SU-DHL-6 (cell line): ENCODE measurements around the gene CREB5.
A peak's percentile ranks its signal among the peaks of the same experiment; 100 is the strongest.

Experiments used
- H2AFZ ChIP-seq: fragments of 200-600 bp; sonication (generic); 2 replicates; pipeline ENCODE4 v1.6.1; 2014; ENCODE audit warnings: low read depth, mild to moderate bottlenecking, moderate library complexity, mixed read lengths, antibody characterized with exemption, low read length; ENCODE audit not compliant: severe bottlenecking
- H3F3A ChIP-seq: fragments of 200-600 bp; shearing (Covaris generic); 2 replicates; pipeline ENCODE4 v1.6.0; 2016; ENCODE audit warnings: antibody characterized with exemption, mild to moderate bottlenecking; ENCODE audit not compliant: insufficient read depth
- H3K27ac ChIP-seq: fragments of 200-600 bp; sonication (generic); 2 replicates; pipeline ENCODE4 v1.5.1; 2016; ENCODE audit warnings: low read depth, mild to moderate bottlenecking, low read length, moderate library complexity, mixed read lengths
- H3K27me3 ChIP-seq: fragments of 200-600 bp; sonication (generic), shearing (Covaris generic); 2 replicates; pipeline ENCODE4 v1.6.0; 2014; ENCODE audit warnings: mild to moderate bottlenecking, low read length
- H3K36me3 ChIP-seq: fragments of 200-600 bp; sonication (generic); 2 replicates; pipeline ENCODE4 v1.6.1; 2014; ENCODE audit warnings: mild to moderate bottlenecking, low read length, mixed read lengths
- H3K4me2 ChIP-seq: fragments of 300-600, 200-600 bp; shearing (Covaris generic), sonication (generic); 2 replicates; pipeline ENCODE4 v1.6.0; 2014; ENCODE audit warnings: low read length, low read depth, mild to moderate bottlenecking; ENCODE audit not compliant: poor library complexity, severe bottlenecking
- H3K4me3 ChIP-seq: fragments of 200-600 bp; sonication (generic); 2 replicates; pipeline ENCODE4 v1.5.1; 2014; ENCODE audit warnings: antibody characterized with exemption, low read length, mild to moderate bottlenecking, mixed read lengths; ENCODE audit not compliant: insufficient read depth, poor library complexity, severe bottlenecking
- H3K79me2 ChIP-seq: fragments of 200-600 bp; sonication (generic); 2 replicates; pipeline ENCODE4 v1.6.1; 2014; ENCODE audit warnings: mild to moderate bottlenecking, low read length, moderate library complexity; ENCODE audit not compliant: insufficient read depth
- H3K9ac ChIP-seq: fragments of 200-600 bp; sonication (generic); 2 replicates; pipeline ENCODE4 v1.7.0; 2014; ENCODE audit warnings: mild to moderate bottlenecking, low read length
- H3K9me2 ChIP-seq: fragments of 200-600 bp; sonication (generic); replicated peaks from 2 replicates; pipeline ENCODE4 v1.6.1; 2014; ENCODE audit warnings: low read length; ENCODE audit not compliant: insufficient read depth
- H3K9me3 ChIP-seq: fragments of 200-600 bp; sonication (generic); 2 replicates; pipeline ENCODE4 v1.6.1; 2014; ENCODE audit warnings: low read length, mixed read lengths; ENCODE audit not compliant: insufficient read depth
- H4K20me1 ChIP-seq: fragments of 200-600 bp; sonication (generic); 2 replicates; pipeline ENCODE4 v1.6.1; 2014; ENCODE audit warnings: low read depth, mild to moderate bottlenecking, antibody characterized with exemption, low read length, moderate library complexity, mixed read lengths
- CTCF ChIP-seq: fragments of 200-600 bp; sonication (generic); IDR thresholded peaks from one replicate; pipeline ENCODE4 v1.5.1; 2017; ENCODE audit warnings: antibody characterized with exemption, mild to moderate bottlenecking, low read length, moderate library complexity; ENCODE audit not compliant: insufficient read depth, poor library complexity, severe bottlenecking
- EZH2phosphoT487 ChIP-seq: fragments of 200-600 bp; sonication (generic), shearing (Covaris generic); conservative IDR thresholded peaks from 2 replicates; pipeline ENCODE4 v1.6.1; 2018; ENCODE audit warnings: mild to moderate bottlenecking, antibody characterized with exemption, low read length, moderate library complexity, mixed read lengths

The CREB5 gene

GRCh38 chr7:28779954-28780353, 367.6 kb downstream of the CREB5 start:
- H3K36me3 ChIP-seq = no peaks in the 10 kb centered on the region
- H3K4me3 ChIP-seq = no peak overlapping the region
- H3F3A ChIP-seq = no peaks in the 10 kb centered on the region
- no peak for TF ChIP-seq CTCF
- TF ChIP-seq EZH2phosphoT487 = no peak
- H3K9me3 ChIP-seq = no peaks in the 10 kb centered on the region
- no peaks in the 10 kb centered on the region for H3K79me2 ChIP-seq
- H2AFZ ChIP-seq = no peak overlapping the region
- H3K4me2 ChIP-seq = no peak overlapping the region
- H3K9me2 ChIP-seq = no peaks in the 10 kb centered on the region
- H3K27me3 ChIP-seq = no peaks in the 10 kb centered on the region
- H3K9ac ChIP-seq = no peak overlapping the region
- no peaks in the 10 kb centered on the region for H4K20me1 ChIP-seq
- no peak overlapping the region for H3K27ac ChIP-seq

GRCh38 chr7:28782362-28782761, 370.0 kb downstream of the CREB5 start:
- H3K36me3 ChIP-seq = no peaks in the 10 kb centered on the region
- H3K79me2 ChIP-seq = no peaks in the 10 kb centered on the region
- TF ChIP-seq CTCF (no peak), EZH2phosphoT487 (no peak)
- H3K9me2 ChIP-seq = no peaks in the 10 kb centered on the region
- no peaks in the 10 kb centered on the region for H4K20me1 ChIP-seq
- H3F3A ChIP-seq = no peaks in the 10 kb centered on the region
- H3K4me3 ChIP-seq = no peak overlapping the region
- peak overlapping the region; percentile 26 for H3K4me2 ChIP-seq
- H3K9ac ChIP-seq = no peak overlapping the region
- H3K27ac ChIP-seq = peak overlapping the region; percentile 39
- no peaks in the 10 kb centered on the region for H3K27me3 ChIP-seq
- no peaks in the 10 kb centered on the region for H3K9me3 ChIP-seq
- H2AFZ ChIP-seq = no peak overlapping the region

- Histone ChIP-seq H3K4me3 (no peak overlapping the region), H3K27ac (no peak overlapping the region), H3K9me3 (no peaks in the 10 kb centered on the region), H3K27me3 (no peaks in the 10 kb centered on the region), H3K9me2 (no peaks in the 10 kb centered on the region), H4K20me1 (no peaks in the 10 kb centered on the region), H2AFZ (no peak overlapping the region), H3F3A (no peaks in the 10 kb centered on the region), H3K36me3 (no peaks in the 10 kb centered on the region), H3K4me2 (no peak overlapping the region), H3K9ac (no peak overlapping the region), H3K79me2 (no peaks in the 10 kb centered on the region)
- TF ChIP-seq EZH2phosphoT487 = no peak
- TF ChIP-seq CTCF = no peak
Observed at GRCh38 chr7:28784171-28784902, 372.0 kb downstream of the CREB5 start.
